GM18873 (cell line): ENCODE results near the gene DEPDC5.
A peak's percentile ranks its signal among the peaks of the same experiment; 100 is the strongest.

Experiments
- ATAC-seq: cut with Tn5 transposase; IDR thresholded peaks from one replicate; pipeline ENCODE4 v1.9.1; 2021; ENCODE audit warnings: mild to moderate bottlenecking, moderate library complexity, moderate number of reproducible peaks; ENCODE audit not compliant: unreplicated experiment, low FRiP score

The DEPDC5 gene

GRCh38 chr22:31943978-31944699 lies 190.3 kb downstream of the DEPDC5 start, which contains the start of gene YWHAH:
Gene YWHAH (plus strand): TSS chr22:31944535. CDS start chr22:31944734, 199 bp downstream.
- ATAC-seq, result peak; percentile 41

GRCh38 chr22:31944700-31945442 lies 191.1 kb downstream of the DEPDC5 start:
- ATAC-seq, result peak; percentile 1

DNA sequence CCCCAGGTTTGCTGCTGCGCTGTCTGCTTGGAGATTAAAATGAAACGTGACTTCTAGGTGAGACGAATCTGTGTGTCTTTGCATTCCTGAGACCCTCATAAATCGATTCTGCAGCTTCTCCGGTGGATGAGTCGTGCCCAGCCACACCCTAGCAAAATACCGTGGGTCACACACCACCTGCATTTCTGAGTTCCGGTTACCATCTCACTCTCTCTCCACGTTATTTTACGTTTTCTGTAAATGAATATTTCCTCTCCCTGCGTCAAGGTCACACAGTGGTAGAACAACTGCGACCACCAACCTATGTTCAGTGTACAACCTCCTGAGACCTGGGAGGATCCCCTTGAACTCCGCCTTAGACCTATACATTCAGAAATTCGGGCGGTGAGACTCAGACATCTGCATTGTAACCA lies 191.6 kb downstream of the DEPDC5 start:
- ATAC-seq, result no peak

DNA sequence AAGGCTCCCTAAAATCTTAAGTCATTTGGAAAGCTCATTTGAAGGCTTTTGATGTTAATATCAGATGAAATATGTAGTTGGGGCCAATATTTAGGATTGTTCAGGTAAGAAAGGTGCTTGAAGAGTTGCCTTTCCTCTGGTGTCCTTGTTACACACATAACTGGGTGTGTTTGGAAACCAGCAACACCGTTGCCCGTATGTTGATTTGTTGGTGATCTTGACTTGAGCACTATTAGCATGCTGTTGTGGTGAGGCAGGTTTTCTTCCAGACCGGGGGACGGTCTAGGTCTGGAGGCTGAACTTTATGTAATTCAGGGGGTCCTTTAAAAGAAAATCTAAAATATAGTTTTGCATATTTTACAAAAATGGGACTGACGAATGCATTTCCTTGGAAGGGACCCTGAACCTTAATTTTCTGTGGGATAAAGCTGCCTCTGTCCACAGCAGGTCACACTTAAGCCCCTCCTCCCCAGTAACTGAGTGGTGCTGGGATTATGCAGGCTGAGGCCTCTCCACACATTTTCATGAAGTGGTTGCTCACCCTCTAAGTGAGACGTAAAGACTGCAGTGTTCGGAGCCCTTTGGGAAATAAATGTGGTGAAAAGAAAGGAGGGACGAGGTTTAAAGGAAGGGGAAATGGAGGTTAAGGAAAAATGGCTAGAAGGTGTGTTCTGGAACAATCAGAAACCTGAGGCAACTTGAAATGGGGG lies 192.3 kb downstream of the DEPDC5 start:
- no peak for ATAC-seq

DNA sequence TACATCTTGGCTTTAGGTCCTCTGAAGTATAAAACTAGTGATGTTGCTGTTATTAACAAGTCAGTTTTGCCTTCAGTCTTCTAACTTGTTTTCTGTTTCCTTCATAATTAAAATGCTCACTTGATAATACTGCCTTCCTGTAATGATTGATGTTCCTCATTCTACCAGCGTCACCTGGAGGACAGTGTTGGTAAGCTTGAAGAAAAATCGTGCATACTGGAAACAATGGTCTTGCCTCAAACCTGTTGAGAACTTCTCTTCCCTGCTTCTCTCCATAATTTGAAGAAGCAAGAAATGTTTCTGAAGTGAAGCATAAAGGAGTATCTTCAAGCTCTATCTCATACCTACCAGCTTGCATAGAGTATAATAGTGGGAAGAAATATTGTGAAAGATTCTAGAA lies 193.5 kb downstream of the DEPDC5 start:
- ATAC-seq, result no peak

DNA sequence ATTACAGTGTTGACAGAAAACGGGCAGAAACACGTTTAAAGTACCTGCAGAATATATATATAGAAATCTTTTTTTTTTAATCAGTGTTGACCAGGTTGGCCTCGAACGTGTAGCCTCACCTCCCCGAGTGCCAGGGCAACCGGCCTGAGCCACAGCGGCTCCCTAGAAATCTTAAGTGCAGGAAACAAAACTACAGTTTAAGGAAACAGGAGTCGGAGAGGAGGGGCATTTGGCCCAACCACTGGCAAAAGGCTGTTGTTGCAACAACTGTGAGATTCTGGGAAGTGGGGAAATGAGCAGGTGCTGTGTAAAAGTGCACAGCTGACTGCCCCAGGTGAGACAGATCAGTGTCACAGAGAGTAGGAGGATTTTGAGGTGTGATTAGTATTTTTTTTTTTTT lies 194.2 kb downstream of the DEPDC5 start:
- ATAC-seq, result no peak

DNA sequence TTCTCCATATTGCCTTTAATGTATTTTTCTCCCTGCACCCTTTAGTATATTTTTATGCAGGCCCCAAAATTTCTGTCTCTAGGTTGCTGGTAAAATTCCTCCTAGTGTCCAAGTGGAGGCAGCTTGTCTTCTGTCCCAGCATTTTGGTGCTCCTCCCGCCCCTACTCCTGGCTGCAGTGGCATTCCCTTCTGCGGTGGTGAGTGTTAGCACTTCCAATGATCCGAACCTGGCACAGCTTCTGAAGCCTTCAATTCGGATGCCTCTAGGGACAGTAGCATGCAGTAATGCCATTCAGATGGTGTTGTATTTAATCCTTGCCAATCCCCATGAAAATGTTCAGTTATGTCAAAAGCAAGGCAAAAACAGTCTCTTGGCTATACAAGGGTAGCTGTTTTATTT lies 196.4 kb downstream of the DEPDC5 start:
- no peak for ATAC-seq

- ATAC-seq, result no peak
Observed at GRCh38 chr22:31951194-31952093, 197.6 kb downstream of the DEPDC5 start.

- ATAC-seq, result no peak
Observed at GRCh38 chr22:31952094-31952401, 198.2 kb downstream of the DEPDC5 start.

DNA sequence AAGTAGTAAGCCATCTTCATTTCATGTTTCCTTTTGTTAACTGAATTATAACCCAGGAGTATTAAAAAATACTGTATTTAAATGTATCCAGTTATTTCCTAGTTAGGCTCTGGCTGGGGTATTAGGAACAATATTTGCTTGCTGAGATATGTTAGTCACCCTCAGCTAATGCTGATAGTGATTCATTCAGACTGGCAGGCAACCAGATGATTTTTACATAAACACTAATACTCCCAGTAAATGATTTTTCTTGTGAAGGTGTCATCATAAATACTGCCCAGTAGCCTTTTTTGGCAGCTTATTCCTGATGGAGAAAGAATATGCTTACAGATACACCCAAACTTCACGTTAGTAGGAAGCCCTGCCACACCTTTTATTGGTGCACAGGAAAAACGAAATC lies 198.7 kb downstream of the DEPDC5 start:
- no peak for ATAC-seq

GRCh38 chr22:31953261-31953660 lies 199.4 kb downstream of the DEPDC5 start:
- no peak for ATAC-seq

DNA sequence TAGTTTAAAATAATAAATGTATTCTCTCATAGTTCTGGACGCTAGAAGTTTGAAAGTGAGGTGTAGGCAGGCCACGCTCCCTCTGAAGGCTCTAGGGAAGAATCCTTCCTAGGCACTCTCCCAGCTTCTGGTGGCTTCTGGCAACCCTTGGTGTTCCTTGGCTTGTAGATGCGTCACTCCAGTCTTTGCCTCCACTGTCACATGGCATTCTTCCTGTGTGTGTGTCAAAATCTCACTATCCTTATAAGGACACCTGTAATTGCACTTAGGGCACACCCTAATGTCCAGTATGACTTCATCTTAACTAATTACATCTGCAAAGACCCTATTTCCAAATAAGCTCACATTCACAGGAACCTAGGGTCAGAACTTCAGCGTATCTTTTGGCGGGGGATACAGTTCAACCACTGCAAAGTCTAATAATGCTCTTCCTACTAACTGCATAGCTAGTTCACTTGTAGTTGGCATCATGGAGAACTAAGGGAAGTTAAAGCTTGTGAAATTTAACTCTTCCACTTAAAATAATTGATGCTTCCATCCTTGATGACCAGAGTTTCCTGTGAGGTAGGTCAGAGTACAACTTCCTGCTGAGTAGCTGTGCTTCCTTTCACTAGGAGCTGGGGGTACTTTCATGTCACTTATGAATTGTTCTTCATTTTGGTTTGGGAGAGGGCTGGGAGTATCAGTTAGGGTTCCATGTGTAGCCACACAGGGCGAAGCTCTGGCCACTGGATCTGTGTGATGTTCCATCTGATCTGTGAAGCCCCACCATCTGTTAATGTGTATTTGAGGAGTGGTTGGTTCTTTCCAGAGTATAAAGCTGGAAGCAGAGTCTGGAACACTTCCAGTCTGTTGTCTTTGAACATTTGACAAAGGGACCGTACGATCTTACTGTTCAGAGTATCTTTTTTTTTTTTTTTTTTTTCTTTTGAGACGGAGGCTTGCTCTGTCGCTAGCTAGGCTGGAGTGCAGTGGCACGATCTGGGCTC lies 201.0 kb downstream of the DEPDC5 start:
- no peak for ATAC-seq

- ATAC-seq, result no peak
Observed at GRCh38 chr22:31956360-31956759, 202.5 kb downstream of the DEPDC5 start.
